HG02610 (cell line): Measurements from ENCODE around the gene APBB1IP.

Experiments
- ATAC-seq: cut with Tn5 transposase; IDR thresholded peaks from one replicate; pipeline ENCODE4 v1.9.1; 2021; ENCODE audit warnings: mild to moderate bottlenecking, moderate library complexity; ENCODE audit not compliant: unreplicated experiment

The APBB1IP gene

GRCh38 chr10:26612151-26612915 lies 174.2 kb downstream of the APBB1IP start:
- ATAC-seq = no peak
